GM23338 (cell line): ENCODE measurements around the gene OLR1.

Experiments
- EZH2 ChIP-seq: fragments of 200-600 bp; sonication (generic); IDR thresholded peaks from one replicate; pipeline ENCODE4 v1.8.0; 2017; ENCODE audit warnings: antibody characterized with exemption, mild to moderate bottlenecking, low read depth; ENCODE audit not compliant: unreplicated experiment
- EZH2phosphoT487 ChIP-seq: fragments of 200-600 bp; sonication (generic); IDR thresholded peaks from one replicate; pipeline ENCODE4 v1.8.1; 2018; ENCODE audit warnings: antibody characterized with exemption; ENCODE audit not compliant: unreplicated experiment
- POLR2AphosphoS5 ChIP-seq: IDR thresholded peaks from 2 replicates; pipeline ENCODE4 v1.6.1; 2016; ENCODE audit warnings: antibody characterized with exemption, low read depth
- STAT1 ChIP-seq: IDR thresholded peaks from one replicate; pipeline ENCODE4 v1.6.1; 2016; ENCODE audit warnings: antibody characterized with exemption; ENCODE audit not compliant: unreplicated experiment
- TF ChIP-seq, protein P1 (sequence below), 2 experiments: fragments of 200-600 bp in 1 of 2; sonication (generic) in 1 of 2; conservative IDR thresholded peaks; 2 replicates each; pipeline versions ENCODE4 v1.5.1 to v1.6.1; 2016 to 2017; ENCODE audit warnings: antibody characterized with exemption in 2 of 2, low read depth in 2 of 2, mild to moderate bottlenecking in 2 of 2, moderate library complexity in 1 of 2
- TF ChIP-seq, protein P2 (sequence below): IDR thresholded peaks from one replicate; pipeline ENCODE4 v1.6.1; 2018; ENCODE audit warnings: antibody characterized with exemption; ENCODE audit not compliant: unreplicated experiment

DNA sequence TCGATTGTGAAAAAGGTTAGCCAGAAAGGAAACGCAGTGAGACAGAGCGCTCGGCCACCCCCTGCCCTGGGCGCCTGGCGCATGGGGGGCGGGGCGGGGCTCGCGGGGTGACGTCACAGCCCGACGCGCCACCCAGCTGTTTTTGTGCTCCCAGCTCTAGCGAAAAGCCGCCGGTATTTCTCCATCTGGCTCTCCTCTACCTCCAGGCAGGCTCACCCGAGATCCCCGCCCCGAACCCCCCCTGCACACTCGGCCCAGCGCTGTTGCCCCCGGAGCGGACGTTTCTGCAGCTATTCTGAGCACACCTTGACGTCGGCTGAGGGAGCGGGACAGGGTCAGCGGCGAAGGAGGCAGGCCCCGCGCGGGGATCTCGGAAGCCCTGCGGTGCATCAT is 40.8 kb upstream of the OLR1 start, which contains the start of gene GABARAPL1:
- TF ChIP-seq EZH2phosphoT487: no peak
- TF ChIP-seq, protein P1, sequence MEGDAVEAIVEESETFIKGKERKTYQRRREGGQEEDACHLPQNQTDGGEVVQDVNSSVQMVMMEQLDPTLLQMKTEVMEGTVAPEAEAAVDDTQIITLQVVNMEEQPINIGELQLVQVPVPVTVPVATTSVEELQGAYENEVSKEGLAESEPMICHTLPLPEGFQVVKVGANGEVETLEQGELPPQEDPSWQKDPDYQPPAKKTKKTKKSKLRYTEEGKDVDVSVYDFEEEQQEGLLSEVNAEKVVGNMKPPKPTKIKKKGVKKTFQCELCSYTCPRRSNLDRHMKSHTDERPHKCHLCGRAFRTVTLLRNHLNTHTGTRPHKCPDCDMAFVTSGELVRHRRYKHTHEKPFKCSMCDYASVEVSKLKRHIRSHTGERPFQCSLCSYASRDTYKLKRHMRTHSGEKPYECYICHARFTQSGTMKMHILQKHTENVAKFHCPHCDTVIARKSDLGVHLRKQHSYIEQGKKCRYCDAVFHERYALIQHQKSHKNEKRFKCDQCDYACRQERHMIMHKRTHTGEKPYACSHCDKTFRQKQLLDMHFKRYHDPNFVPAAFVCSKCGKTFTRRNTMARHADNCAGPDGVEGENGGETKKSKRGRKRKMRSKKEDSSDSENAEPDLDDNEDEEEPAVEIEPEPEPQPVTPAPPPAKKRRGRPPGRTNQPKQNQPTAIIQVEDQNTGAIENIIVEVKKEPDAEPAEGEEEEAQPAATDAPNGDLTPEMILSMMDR (conservative IDR thresholded peaks at IDR 0.05; ENCODE audit: low read depth in 2 of 2): no peak
- TF ChIP-seq, protein P2, sequence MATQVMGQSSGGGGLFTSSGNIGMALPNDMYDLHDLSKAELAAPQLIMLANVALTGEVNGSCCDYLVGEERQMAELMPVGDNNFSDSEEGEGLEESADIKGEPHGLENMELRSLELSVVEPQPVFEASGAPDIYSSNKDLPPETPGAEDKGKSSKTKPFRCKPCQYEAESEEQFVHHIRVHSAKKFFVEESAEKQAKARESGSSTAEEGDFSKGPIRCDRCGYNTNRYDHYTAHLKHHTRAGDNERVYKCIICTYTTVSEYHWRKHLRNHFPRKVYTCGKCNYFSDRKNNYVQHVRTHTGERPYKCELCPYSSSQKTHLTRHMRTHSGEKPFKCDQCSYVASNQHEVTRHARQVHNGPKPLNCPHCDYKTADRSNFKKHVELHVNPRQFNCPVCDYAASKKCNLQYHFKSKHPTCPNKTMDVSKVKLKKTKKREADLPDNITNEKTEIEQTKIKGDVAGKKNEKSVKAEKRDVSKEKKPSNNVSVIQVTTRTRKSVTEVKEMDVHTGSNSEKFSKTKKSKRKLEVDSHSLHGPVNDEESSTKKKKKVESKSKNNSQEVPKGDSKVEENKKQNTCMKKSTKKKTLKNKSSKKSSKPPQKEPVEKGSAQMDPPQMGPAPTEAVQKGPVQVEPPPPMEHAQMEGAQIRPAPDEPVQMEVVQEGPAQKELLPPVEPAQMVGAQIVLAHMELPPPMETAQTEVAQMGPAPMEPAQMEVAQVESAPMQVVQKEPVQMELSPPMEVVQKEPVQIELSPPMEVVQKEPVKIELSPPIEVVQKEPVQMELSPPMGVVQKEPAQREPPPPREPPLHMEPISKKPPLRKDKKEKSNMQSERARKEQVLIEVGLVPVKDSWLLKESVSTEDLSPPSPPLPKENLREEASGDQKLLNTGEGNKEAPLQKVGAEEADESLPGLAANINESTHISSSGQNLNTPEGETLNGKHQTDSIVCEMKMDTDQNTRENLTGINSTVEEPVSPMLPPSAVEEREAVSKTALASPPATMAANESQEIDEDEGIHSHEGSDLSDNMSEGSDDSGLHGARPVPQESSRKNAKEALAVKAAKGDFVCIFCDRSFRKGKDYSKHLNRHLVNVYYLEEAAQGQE: no peak
- TF ChIP-seq EZH2: no peak
- peak; percentile 45; the same call in 1 of the 2 replicates for TF ChIP-seq POLR2AphosphoS5
- no peak for TF ChIP-seq STAT1
